MM.1S (cell line): ENCODE measurements around the gene ATMIN.

ENCODE experiments used
- CTCF ChIP-seq: fragments of 300-600 bp; sonication (generic); IDR thresholded peaks from 2 replicates; pipeline ENCODE4 v1.5.1; 2016; ENCODE audit warnings: antibody characterized with exemption, low read length, mixed read lengths
- EZH2 ChIP-seq: fragments of 300-600 bp; sonication (generic); optimal IDR thresholded peaks from 2 replicates; pipeline ENCODE3; 2017; ENCODE audit warnings: low read depth, mild to moderate bottlenecking, antibody characterized with exemption, low read length, mixed read lengths
- EZH2phosphoT487 ChIP-seq: fragments of 300-600 bp; sonication (generic); IDR thresholded peaks from 2 replicates; pipeline ENCODE4 v1.6.1; 2018; ENCODE audit warnings: antibody characterized with exemption, low read length

DNA sequence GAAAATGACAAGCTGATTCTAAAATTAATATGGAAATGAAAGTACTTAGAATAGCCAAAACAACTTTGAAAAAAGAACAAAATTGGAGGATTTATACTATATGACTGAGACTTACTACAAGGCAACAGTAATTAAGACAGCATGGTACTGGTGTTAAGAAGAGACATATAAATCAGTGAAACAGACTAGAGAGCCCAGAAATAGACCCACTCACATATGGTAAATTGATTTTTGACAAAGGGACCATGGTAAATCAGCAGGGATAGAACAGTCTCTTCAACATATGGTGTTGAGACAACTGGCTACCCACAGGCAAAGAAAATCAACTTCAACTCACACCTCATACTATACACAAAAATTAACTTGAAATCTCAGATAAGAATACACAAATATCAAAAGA, 41.8 kb upstream of the ATMIN start:
- TF ChIP-seq CTCF (no peak), EZH2 (no peak), EZH2phosphoT487 (no peak)
